Stimulated activated CD4-positive, alpha-beta T cell treated with anti-CD3 and anti-CD28 coated beads, Interleukin-4, amount 100 ng/mL, for 1 hour (primary cell): ENCODE measurements around the gene GLG1.
"Not testable (repeated sequence)": the region's sequence is repeated elsewhere in the genome, so short reads cannot be mapped to it uniquely, and the experiment has no call there.

Experiments
- DNase-seq: peaks from one replicate; pipeline ENCODE4 v3.0.0-alpha.2; 2020

The GLG1 gene

DNA sequence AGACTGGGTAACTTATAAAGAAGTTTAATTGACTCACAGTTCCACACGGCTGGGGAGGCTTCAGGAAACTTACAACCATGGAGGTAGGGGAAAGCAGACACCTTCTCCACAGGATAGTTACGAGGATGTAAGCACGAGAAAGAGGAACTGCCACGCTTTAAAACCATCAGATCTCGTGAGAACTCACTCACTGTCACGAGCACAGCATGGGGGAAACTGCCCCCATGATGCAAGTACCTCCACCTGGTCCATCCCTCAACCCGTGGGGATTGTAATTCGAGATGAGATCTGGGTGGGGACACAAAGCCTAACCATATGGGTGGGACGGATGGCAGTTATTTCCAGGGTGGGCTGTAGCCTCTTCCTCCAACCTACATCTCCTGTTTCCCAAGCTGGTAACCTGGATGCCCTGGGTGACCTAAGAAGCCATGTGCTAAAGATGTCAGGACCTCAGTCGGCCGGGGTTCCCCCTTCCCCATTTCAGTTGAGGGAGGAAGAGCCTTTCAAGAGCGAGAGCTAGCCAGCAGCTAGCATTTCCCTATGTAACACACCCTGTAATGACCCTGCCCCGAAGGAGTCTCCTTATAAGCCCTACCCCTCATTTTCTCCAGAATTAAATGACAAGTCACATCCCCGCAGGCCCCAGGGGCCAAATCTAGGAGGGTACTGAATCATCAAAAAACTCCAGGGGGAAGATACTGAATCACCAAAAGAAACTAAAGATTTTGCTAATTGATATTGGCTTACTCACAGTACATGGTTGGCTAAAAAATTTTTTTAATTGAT lies 202.6 kb downstream of the GLG1 start:
- DNase-seq = not testable (repeated sequence)

DNA sequence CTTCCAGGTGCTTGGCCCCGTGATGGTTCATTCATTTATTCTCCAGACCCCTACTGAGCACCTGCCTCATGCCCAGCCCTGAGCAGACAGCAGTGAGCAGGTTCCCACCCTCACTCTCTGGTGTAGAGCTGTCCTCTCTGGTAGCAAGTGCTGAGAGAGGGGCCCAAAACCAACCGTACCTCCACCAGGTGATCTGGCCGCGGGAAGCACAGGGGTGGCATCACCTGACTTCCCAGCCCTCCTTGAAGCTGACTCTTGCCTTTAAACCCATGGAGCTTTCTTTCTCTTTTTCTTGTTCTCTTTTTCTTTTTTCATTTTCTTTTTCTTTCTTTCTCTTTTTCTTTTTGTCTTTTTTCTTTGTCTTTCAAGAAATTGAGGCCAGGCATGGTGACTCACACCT lies 206.7 kb downstream of the GLG1 start:
- not testable (repeated sequence) for DNase-seq

DNA sequence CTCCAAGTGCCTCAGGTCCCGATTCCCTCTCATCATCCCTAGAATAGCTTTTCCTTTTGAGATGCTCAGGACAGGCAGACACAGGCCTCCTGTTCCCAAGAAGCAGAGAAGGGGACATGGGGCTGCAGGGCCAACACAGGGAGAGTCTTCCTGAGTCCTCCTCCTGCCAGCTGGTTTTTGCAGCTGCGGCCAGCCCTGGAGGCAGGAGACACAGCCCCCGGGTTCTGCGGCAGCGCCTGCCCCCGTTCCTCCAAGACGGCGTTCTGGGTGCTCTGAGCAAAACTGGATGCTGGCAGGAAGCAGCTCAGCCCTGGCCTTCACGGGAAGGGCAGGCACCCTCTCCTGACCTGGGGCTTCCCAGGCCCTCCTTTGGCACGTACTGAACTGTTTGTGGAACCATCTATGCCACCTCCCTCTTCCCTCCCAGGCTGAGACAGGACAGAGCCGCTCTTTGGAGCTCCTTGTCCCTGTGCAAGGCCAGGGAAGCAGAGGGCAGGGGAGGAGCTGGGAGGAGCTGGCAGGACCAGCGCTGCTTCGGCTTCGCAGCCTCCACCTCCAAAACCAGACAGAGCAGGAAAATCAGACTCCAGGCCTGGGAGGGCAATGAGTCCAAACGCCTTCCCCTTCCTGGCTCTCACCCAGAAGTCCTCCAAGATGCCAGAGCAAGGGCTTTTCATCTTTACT lies 208.6 kb downstream of the GLG1 start:
- DNase-seq = not testable (repeated sequence)
